SU-DHL-6 (cell line): Measurements from ENCODE around the gene IFT20.

Source experiments
- EZH2phosphoT487 ChIP-seq: fragments of 200-600 bp; sonication (generic), shearing (Covaris generic); conservative IDR thresholded peaks from 2 replicates; pipeline ENCODE4 v1.6.1; 2018; ENCODE audit warnings: mild to moderate bottlenecking, antibody characterized with exemption, low read length, moderate library complexity, mixed read lengths
- TF ChIP-seq, protein P1 (sequence below): fragments of 200-600 bp; sonication (generic); IDR thresholded peaks from one replicate; pipeline ENCODE4 v1.5.1; 2017; ENCODE audit warnings: antibody characterized with exemption, mild to moderate bottlenecking, low read length, moderate library complexity; ENCODE audit not compliant: insufficient read depth, poor library complexity, severe bottlenecking

DNA sequence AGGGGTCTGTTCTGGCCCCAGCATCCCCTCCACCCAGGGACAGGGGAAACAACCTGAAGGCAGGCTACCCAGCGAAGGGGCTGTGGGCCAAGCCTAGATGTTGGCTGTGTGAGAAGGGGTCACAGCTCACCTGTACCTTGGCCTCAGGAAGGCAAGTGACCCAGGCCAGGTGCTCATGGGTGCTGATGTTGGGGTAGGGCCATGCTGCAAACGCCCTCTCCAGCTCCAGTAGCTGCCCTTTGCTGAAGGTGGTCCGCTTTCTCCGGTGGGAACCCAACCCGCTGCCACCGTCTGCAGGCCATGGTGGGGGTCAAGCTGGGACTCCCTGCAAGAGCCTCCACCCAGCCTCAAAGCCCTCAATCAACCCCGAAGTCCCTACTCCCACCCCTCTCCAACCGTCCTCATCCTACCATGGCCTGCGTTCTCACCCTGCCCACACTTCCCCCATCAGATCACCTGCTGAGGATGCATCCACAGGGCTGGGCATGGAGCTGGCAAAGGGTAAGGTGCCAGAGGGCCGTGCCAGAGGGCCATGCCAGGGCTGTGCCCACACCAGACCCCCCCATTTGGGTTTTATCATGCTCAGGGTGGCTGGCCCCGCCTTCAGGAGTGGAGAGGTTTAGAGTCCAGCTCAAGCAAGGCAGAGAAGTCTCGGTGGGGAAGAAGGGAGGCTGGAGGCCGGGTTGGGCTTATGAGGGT is 29.5 kb upstream of the IFT20 start, which contains the start of gene SEBOX:
- TF ChIP-seq, protein P1, sequence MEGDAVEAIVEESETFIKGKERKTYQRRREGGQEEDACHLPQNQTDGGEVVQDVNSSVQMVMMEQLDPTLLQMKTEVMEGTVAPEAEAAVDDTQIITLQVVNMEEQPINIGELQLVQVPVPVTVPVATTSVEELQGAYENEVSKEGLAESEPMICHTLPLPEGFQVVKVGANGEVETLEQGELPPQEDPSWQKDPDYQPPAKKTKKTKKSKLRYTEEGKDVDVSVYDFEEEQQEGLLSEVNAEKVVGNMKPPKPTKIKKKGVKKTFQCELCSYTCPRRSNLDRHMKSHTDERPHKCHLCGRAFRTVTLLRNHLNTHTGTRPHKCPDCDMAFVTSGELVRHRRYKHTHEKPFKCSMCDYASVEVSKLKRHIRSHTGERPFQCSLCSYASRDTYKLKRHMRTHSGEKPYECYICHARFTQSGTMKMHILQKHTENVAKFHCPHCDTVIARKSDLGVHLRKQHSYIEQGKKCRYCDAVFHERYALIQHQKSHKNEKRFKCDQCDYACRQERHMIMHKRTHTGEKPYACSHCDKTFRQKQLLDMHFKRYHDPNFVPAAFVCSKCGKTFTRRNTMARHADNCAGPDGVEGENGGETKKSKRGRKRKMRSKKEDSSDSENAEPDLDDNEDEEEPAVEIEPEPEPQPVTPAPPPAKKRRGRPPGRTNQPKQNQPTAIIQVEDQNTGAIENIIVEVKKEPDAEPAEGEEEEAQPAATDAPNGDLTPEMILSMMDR: no peak
- TF ChIP-seq EZH2phosphoT487: no peak
